ENCODE results near the gene TLCD2.

DNA sequence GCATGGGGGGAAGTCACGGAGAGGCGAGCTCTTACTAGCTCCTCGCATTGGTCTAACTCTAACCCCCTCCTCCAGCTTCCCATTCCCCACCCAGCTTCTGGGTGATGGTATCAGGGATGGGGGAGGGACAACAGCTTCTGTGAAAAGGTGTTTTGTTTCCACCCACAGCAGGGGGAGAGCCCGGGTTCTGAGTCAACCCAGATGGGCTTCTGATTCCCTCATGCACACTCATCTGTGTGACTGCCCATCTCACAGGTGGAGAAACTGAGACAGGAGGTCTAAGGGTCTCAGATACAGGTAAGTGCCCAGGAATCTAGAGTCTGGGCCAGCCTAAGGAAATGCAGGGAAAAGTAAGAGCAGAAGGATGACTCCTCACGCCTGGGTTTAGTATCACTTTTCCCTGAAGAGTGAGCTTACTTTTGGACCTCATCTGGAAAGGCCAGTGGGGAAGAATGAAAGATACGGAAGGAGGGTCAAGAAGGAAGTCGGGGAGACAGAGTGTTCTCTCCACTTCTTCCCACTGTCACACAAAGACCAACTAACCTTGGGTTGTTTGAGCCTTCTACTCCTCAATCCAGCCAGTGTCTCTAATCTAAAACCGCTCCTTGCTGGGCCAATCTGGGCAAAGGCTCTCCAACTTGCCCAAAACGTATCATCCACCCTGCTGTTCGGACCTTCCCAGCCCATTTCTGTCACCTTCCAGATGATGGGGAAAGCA is 3.1 kb upstream of the TLCD2 start:
- TF ChIP-seq, protein P1, sequence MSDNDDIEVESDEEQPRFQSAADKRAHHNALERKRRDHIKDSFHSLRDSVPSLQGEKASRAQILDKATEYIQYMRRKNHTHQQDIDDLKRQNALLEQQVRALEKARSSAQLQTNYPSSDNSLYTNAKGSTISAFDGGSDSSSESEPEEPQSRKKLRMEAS (IDR thresholded peaks at IDR 0.05), result no peak
- TF ChIP-seq FOXM1 (IDR thresholded peaks at IDR 0.05; ENCODE audit: borderline replicate concordance, low read depth) (no peak), TEAD4 (IDR thresholded peaks at IDR 0.05) (no peak), TAF1 (IDR thresholded peaks at IDR 0.05; ENCODE audit: low read depth) (0 out of 2 replicates have a peak, but pooled peaks have one; percentile 9), EP300 (IDR thresholded peaks at IDR 0.05; ENCODE audit: borderline replicate concordance) (no peak)
- TF ChIP-seq, protein P2, sequence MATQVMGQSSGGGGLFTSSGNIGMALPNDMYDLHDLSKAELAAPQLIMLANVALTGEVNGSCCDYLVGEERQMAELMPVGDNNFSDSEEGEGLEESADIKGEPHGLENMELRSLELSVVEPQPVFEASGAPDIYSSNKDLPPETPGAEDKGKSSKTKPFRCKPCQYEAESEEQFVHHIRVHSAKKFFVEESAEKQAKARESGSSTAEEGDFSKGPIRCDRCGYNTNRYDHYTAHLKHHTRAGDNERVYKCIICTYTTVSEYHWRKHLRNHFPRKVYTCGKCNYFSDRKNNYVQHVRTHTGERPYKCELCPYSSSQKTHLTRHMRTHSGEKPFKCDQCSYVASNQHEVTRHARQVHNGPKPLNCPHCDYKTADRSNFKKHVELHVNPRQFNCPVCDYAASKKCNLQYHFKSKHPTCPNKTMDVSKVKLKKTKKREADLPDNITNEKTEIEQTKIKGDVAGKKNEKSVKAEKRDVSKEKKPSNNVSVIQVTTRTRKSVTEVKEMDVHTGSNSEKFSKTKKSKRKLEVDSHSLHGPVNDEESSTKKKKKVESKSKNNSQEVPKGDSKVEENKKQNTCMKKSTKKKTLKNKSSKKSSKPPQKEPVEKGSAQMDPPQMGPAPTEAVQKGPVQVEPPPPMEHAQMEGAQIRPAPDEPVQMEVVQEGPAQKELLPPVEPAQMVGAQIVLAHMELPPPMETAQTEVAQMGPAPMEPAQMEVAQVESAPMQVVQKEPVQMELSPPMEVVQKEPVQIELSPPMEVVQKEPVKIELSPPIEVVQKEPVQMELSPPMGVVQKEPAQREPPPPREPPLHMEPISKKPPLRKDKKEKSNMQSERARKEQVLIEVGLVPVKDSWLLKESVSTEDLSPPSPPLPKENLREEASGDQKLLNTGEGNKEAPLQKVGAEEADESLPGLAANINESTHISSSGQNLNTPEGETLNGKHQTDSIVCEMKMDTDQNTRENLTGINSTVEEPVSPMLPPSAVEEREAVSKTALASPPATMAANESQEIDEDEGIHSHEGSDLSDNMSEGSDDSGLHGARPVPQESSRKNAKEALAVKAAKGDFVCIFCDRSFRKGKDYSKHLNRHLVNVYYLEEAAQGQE (IDR thresholded peaks at IDR 0.05; ENCODE audit: low read depth), result no peak
- TF ChIP-seq, protein P3, sequence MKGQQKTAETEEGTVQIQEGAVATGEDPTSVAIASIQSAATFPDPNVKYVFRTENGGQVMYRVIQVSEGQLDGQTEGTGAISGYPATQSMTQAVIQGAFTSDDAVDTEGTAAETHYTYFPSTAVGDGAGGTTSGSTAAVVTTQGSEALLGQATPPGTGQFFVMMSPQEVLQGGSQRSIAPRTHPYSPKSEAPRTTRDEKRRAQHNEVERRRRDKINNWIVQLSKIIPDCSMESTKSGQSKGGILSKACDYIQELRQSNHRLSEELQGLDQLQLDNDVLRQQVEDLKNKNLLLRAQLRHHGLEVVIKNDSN (IDR thresholded peaks at IDR 0.05), result no peak
